Transverse colon (tissue), 4 donors: Measurements from ENCODE around the gene GSTO1. TPM values are rescaled to one million over a fixed set of nuclear protein-coding genes. Genes with fewer than 3 reads are reported as not detected.

Source experiments
- DNase-seq: peaks from one replicate; pipeline ENCODE4 v3.0.0-alpha.2; 2019
- H3K27ac ChIP-seq, 4 donors: fragments of 200-600 bp; sonication (generic); 2 replicates each; pipeline ENCODE4 v1.5.1; 2016 to 2018; ENCODE audit warnings: inconsistent platforms in 4 of 4
- H3K27me3 ChIP-seq: fragments of 200-600 bp; sonication (generic); 2 replicates; pipeline ENCODE4 v1.5.1; 2017; ENCODE audit warnings: inconsistent platforms
- H3K36me3 ChIP-seq, 4 donors: fragments of 200-600 bp; sonication (generic); 2 replicates each; pipeline ENCODE4 v1.5.1; 2017 to 2019; ENCODE audit warnings: inconsistent platforms in 4 of 4
- H3K4me1 ChIP-seq, 4 donors: fragments of 200-600 bp; sonication (generic); 2 replicates each; pipeline ENCODE4 v1.5.1; 2017 to 2020; ENCODE audit warnings: inconsistent platforms in 4 of 4
- H3K4me3 ChIP-seq, 4 donors: fragments of 200-600 bp; sonication (generic); 1 replicate in 1 of 4; 2 replicates in 3 of 4; pipeline versions ENCODE4 v1.5.1 to v1.6.1; 2017 to 2019; ENCODE audit warnings: inconsistent platforms in 4 of 4
- H3K9me3 ChIP-seq, 2 donors: fragments of 200-600 bp; sonication (generic); 2 replicates each; pipeline ENCODE4 v1.5.1; 2017 to 2019; ENCODE audit warnings: inconsistent platforms in 2 of 2
- EP300 ChIP-seq: sonication (generic); formaldehyde crosslinking; IDR thresholded peaks from one replicate; pipeline ENCODE4 v1.6.1; 2017; ENCODE audit warnings: antibody characterized with exemption, low read depth
- POLR2A ChIP-seq: fragments of 450-650 bp; IDR thresholded peaks from one replicate; pipeline ENCODE4 v1.6.1; 2016; ENCODE audit warnings: antibody characterized with exemption, mild to moderate bottlenecking, moderate library complexity
- POLR2AphosphoS5 ChIP-seq, 3 donors: sonication (generic); formaldehyde crosslinking; IDR thresholded peaks; one replicate each; pipeline ENCODE4 v1.6.1; 2016; ENCODE audit warnings: antibody characterized with exemption in 3 of 3
- WGBS, 2 donors: methylation state at CpG; one replicate each; pipeline ENCODE4 v1.1.5; 2018; ENCODE audit warnings: low coverage in 1 of 2; 5-methylcytosine and 5-hydroxymethylcytosine counted together
- in situ Hi-C, 4 donors: fragments of 200-750 bp; cut with MboI; loops; one replicate each; pipeline versions ENCODE4 v1.15.0 to v1.15.1; 2017; ENCODE audit warnings: low sequenced_read_pairs in 3 of 4, low pct_ligation_motif_present in 1 of 4, low pct_unique_long_range_greater_than_20kb in 1 of 4
- intact Hi-C: fragments of 100-400 bp; cut with DNase I; formaldehyde crosslinking; loops from one replicate; pipeline ENCODE4 v1.15.1; 2023; ENCODE audit warnings: low total_unique reads
- total RNA-seq, 4 donors: library from RNA; depleted of rRNA; stranded (reverse); fragments of >200 nt; gene quantifications; one replicate each; pipeline ENCODE4 v1.1.0, GENCODE V29; 2016
- TF ChIP-seq, protein P1 (sequence below), 5 experiments: fragments of 200-600 bp in 3 of 5; fragments of 450-650 bp in 2 of 5; sonication (generic) in 3 of 5; IDR thresholded peaks; 1 replicate in 2 of 5; 2 replicates in 3 of 5; pipeline ENCODE4 v1.5.1; 2016 to 2017; ENCODE audit warnings: antibody characterized with exemption in 5 of 5, inconsistent platforms in 3 of 5, mild to moderate bottlenecking in 2 of 5, moderate library complexity in 1 of 5

Gene GSTO1
- total RNA-seq, 4 donors from 2014 or later, result 21.3 to 66.2 (median 45.9) TPM

DNA sequence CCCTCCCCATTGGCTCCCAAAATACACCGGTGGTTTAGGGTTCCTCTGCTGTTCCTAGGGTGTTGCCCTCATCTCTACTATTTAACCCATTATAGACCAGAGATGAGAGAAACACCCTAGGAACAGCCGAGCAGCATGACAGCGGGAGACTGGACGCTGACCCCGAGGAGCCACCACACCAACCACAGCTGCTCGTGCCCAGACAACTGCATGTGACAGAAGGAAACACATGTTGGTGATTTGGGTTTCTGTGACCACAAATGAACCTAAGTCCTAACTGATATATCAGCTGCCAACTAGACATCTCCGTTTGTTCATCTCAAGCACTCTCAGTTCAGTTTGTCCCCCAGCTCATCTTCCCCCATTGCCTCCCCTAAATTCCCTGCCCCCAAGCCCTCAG lies 35.9 kb upstream of the GSTO1 start:
- TF ChIP-seq EP300 (no peak), POLR2AphosphoS5 (IDR thresholded peaks at IDR 0.05) (no peak), POLR2A (no peak)
- TF ChIP-seq, protein P1, sequence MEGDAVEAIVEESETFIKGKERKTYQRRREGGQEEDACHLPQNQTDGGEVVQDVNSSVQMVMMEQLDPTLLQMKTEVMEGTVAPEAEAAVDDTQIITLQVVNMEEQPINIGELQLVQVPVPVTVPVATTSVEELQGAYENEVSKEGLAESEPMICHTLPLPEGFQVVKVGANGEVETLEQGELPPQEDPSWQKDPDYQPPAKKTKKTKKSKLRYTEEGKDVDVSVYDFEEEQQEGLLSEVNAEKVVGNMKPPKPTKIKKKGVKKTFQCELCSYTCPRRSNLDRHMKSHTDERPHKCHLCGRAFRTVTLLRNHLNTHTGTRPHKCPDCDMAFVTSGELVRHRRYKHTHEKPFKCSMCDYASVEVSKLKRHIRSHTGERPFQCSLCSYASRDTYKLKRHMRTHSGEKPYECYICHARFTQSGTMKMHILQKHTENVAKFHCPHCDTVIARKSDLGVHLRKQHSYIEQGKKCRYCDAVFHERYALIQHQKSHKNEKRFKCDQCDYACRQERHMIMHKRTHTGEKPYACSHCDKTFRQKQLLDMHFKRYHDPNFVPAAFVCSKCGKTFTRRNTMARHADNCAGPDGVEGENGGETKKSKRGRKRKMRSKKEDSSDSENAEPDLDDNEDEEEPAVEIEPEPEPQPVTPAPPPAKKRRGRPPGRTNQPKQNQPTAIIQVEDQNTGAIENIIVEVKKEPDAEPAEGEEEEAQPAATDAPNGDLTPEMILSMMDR (IDR thresholded peaks at IDR 0.05), result no peak
- Histone ChIP-seq H3K27me3 (no peaks in the 10 kb centered on the region), H3K36me3 (no peaks in the 10 kb centered on the region), H3K9me3 (no peaks in the 10 kb centered on the region), H3K27ac (no peak overlapping the region), H3K4me3 (no peak overlapping the region), H3K4me1 (peaks cover 0 to 4% (median 0%) of the 10 kb centered on the region in 4 donors)
- DNase-seq, result no peak
- intact Hi-C loops (no loop called here), in situ Hi-C loops (loop anchor here in 2 of 4 donors (25.0 kb wide), 2 partner anchors 181 to 331 kb away; no protein-coding TSS in a partner anchor)
- 47 to 60% methylated on average over 1 to 7 of the region's 7 CpGs for WGBS, 2 donors

DNA sequence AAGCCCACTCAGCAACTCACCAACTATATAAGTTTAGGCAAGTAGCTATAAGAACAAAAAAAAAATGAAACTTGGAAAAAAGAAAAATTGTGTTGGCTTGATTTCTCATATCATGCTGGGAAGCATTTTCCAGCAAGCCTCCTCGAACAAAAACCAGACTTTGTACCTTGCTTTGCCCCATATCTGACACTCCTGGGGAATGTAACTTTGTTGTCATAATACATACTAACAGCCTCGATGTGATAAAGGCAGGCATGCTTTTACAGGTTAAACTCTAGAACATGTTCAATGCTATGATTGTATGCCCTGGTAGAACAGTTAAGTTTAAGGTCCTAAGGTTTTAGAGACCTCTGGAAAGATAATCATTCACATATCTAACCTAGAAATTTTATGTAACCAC lies 34.2 kb upstream of the GSTO1 start:
- H3K36me3 ChIP-seq, result no peaks in the 10 kb centered on the region
- DNase-seq, result no peak
- peaks cover 0 to 4% (median 0%) of the 10 kb centered on the region in 4 donors for H3K4me1 ChIP-seq
- no peak overlapping the region for H3K4me3 ChIP-seq
- no peak overlapping the region for H3K27ac ChIP-seq
- in situ Hi-C loops, result loop anchor here in 2 of 4 donors (25.0 kb wide), 2 partner anchors 183 to 333 kb away; no protein-coding TSS in a partner anchor
- intact Hi-C loops, result no loop called here
- H3K9me3 ChIP-seq, result no peaks in the 10 kb centered on the region
- peak in 1 of 3 donors; percentile 9 for TF ChIP-seq POLR2AphosphoS5 (IDR thresholded peaks at IDR 0.05)
- TF ChIP-seq, protein P1 (IDR thresholded peaks at IDR 0.05), result no peak
- 31 to 44% methylated on average over 2 of the region's 2 CpGs for WGBS, 2 donors
- H3K27me3 ChIP-seq, result no peaks in the 10 kb centered on the region

DNA sequence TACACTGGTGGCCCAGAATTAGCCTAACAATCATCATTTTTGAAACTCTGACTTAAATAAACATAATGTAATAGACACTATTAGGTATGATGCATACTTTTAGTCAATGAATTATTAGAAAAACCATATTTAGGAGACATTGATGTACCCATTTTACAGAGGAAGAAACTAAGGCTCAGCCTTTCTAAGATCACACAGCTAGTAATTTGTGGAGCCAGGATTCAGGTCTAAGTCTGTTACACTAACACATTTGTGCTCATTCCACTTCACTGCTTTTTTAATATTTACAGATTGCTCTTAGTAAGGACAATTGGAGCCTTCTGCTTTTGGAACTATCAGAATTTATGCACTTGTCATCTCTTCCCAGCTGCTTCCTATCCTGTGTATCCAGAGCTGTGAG lies 31.4 kb upstream of the GSTO1 start:
- Histone ChIP-seq H3K27ac (no peak overlapping the region), H3K27me3 (no peaks in the 10 kb centered on the region), H3K4me3 (no peak overlapping the region), H3K36me3 (no peaks in the 10 kb centered on the region), H3K9me3 (no peaks in the 10 kb centered on the region), H3K4me1 (peaks cover 0 to 4% (median 0%) of the 10 kb centered on the region in 4 donors)
- intact Hi-C loops, result no loop called here
- no peak for DNase-seq
- TF ChIP-seq POLR2A, result no peak
- TF ChIP-seq, protein P1 (IDR thresholded peaks at IDR 0.05), result no peak
- TF ChIP-seq POLR2AphosphoS5 (IDR thresholded peaks at IDR 0.05), result no peak
- TF ChIP-seq EP300, result no peak
- in situ Hi-C loops, result loop anchor here in 2 of 4 donors (25.0 kb wide), 2 partner anchors 186 to 336 kb away; no protein-coding TSS in a partner anchor

DNA sequence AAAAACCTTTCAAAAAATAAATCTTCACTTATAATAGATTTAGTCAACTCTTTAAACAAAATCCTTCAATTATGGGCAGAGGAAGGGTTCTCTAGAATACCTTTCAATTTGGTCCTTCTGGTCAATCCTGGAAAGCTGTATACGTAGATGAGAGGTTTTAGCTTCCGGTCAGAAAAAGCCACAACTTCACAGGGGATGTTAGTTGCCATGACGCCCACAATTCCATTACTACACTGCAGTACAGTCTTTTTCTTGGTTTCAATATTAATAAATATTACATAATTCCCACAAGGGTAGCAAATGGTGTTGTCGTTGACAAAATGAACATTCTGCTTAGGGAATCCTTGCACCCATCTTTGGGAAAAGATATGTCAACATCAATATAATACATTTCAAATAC lies 24.2 kb upstream of the GSTO1 start:
- Histone ChIP-seq H3K9me3 (no peaks in the 10 kb centered on the region), H3K4me1 (peaks cover 3 to 14% (median 8%) of the 10 kb centered on the region in 4 donors), H3K4me3 (no peak overlapping the region), H3K27me3 (no peaks in the 10 kb centered on the region), H3K36me3 (no peaks in the 10 kb centered on the region), H3K27ac (no peak overlapping the region)
- intact Hi-C loops, result no loop called here
- no peak for DNase-seq
- no peak for TF ChIP-seq POLR2A
- TF ChIP-seq, protein P1 (IDR thresholded peaks at IDR 0.05), result no peak
- TF ChIP-seq POLR2AphosphoS5 (IDR thresholded peaks at IDR 0.05), result no peak
- TF ChIP-seq EP300, result no peak
- WGBS, 2 donors, result 68 to 83% methylated on average over 4 of the region's 4 CpGs
- in situ Hi-C loops, result no loop called here
